Testis (tissue), 3 donors: ENCODE data around the gene TRIM7. TPM values are rescaled to one million over a fixed set of nuclear protein-coding genes. Genes with fewer than 3 reads are reported as not detected.
A peak's percentile ranks its signal among the peaks of the same experiment; 100 is the strongest.
"Not testable (repeated sequence)": the region's sequence is repeated elsewhere in the genome, so short reads cannot be mapped to it uniquely, and the experiment has no call there.

Experiments
- DNase-seq: peaks from one replicate; pipeline ENCODE4 v3.0.0-alpha.2; 2019
- H3K27ac ChIP-seq, 2 donors: fragments of 200-600 bp; sonication (generic); one replicate each; pipeline ENCODE4 v1.5.1; 2019
- H3K27me3 ChIP-seq: fragments of 200-600 bp; sonication (generic); one replicate; pipeline ENCODE4 v1.5.1; 2019
- H3K36me3 ChIP-seq: fragments of 200-600 bp; sonication (generic); one replicate; pipeline ENCODE4 v1.5.1; 2017; ENCODE audit warnings: low read depth; ENCODE audit errors: missing control alignments
- H3K4me1 ChIP-seq: fragments of 200-600 bp; sonication (generic); one replicate; pipeline ENCODE4 v1.5.1; 2019
- H3K4me3 ChIP-seq, 2 donors: fragments of 200-600 bp; sonication (generic); one replicate each; pipeline ENCODE4 v1.5.1; 2017 to 2019
- H3K9me3 ChIP-seq: fragments of 200-600 bp; sonication (generic); one replicate; pipeline ENCODE4 v1.5.1; 2017
- CTCF ChIP-seq, 3 experiments: fragments of 450-650 bp in 2 of 3; fragments of 200-600 bp in 1 of 3; sonication (generic) in 1 of 3; IDR thresholded peaks; one replicate each; pipeline ENCODE4 v1.5.1; 2016 to 2019; ENCODE audit warnings: antibody characterized with exemption in 3 of 3, mild to moderate bottlenecking in 2 of 3, moderate library complexity in 1 of 3
- POLR2A ChIP-seq: fragments of 450-650 bp; IDR thresholded peaks from one replicate; pipeline ENCODE4 v1.6.1; 2017; ENCODE audit warnings: antibody characterized with exemption, mild to moderate bottlenecking, moderate library complexity
- WGBS, 2 donors: methylation state at CpG; one replicate each; pipeline ENCODE4 v1.1.5; 2018; 5-methylcytosine and 5-hydroxymethylcytosine counted together
- intact Hi-C: fragments of 100-400 bp; cut with DNase I; formaldehyde crosslinking; loops from one replicate; pipeline ENCODE4 v1.15.1; 2023; ENCODE audit warnings: low total_unique reads
- polyA plus RNA-seq: library from polyadenylated mRNA; stranded (reverse); fragments of 350-450 nt; fragmentation: Illumina TruSeq; extraction: RNeasy Lipid Tissue Mini Kit (QIAGEN cat#74804); gene quantifications from one replicate; pipeline ENCODE4 v1.2.3, GENCODE V29; 2014; ENCODE audit warnings: low read depth, low replicate concordance; ENCODE audit not compliant: insufficient read depth
- total RNA-seq, 2 donors: library from RNA; depleted of rRNA; stranded (reverse); fragments of >200 nt; gene quantifications; one replicate each; pipeline ENCODE4 v1.2.3, GENCODE V29; 2016

The TRIM7 gene
- total and polyA plus RNA-seq, 3 donors from 2014 or later = 0.43 to 0.87 (median 0.47) TPM

DNA sequence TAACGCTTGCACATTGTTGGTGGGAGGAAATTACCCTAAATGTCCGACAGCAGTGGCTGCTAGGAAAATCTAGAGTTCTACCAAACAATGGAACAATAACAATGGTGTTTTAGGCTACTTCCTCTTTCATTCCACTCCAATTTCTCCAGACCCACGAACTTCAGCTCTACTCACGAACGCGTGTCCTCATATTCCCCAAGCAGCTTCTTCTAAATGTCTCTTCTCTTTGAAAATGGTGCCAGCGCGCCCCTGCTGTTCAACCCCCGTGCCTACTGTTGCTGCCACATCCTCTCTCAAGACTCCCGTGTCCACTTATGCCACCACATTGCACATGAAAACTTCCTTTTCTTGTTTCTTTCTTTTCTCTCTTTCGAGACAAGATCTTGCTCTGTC, 32.0 kb downstream of the TRIM7 start:
- no peaks in the 10 kb centered on the region for H3K27me3 ChIP-seq
- WGBS, 2 donors = 12 to 13% methylated on average over 11 of the region's 11 CpGs

GRCh38 chr5:181171782-181172181, 33.2 kb downstream of the TRIM7 start:
- no peak for TF ChIP-seq POLR2A
- no peak for TF ChIP-seq CTCF (IDR thresholded peaks at IDR 0.05)
- intact Hi-C loops = no loop called here
- H3K9me3 ChIP-seq = no peaks in the 10 kb centered on the region
- no peaks in the 10 kb centered on the region for H3K27me3 ChIP-seq
- no peaks in the 10 kb centered on the region for H3K4me1 ChIP-seq
- WGBS, 2 donors = 24 to 44% methylated on average over 3 of the region's 3 CpGs
- no peak overlapping the region for H3K27ac ChIP-seq
- no peaks in the 10 kb centered on the region for H3K36me3 ChIP-seq
- DNase-seq = no peak
- H3K4me3 ChIP-seq = no peak overlapping the region

More for the DNA sequence above, 32.0 kb downstream of the TRIM7 start:
- intact Hi-C loops = no loop called here
- Histone ChIP-seq H3K4me3 (no peak overlapping the region), H3K27ac (no peak overlapping the region), H3K36me3 (no peaks in the 10 kb centered on the region), H3K9me3 (no peaks in the 10 kb centered on the region), H3K4me1 (no peaks in the 10 kb centered on the region)
- TF ChIP-seq CTCF (IDR thresholded peaks at IDR 0.05) (no peak), POLR2A (no peak)
- peak; percentile 52 for DNase-seq

DNA sequence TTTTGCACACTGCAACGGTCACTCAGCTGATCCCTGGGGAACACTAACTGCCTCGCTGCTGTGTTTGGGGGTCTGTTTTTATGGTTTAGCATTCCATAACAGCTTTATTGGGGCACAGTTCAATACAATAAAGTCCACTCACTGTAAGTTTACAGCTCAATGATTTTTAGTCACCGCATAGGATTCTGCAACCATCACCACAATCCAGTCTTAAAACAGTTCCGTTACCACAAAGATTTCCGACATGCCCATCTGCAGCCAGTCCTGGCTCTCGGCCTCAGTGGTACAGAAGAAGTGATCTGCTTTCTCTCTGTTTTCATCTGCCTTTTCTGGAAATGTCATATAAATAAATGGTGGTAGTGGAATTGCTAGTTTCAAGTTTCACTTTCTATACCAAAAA, 34.0 kb downstream of the TRIM7 start:
- Histone ChIP-seq H3K4me1 (no peaks in the 10 kb centered on the region), H3K9me3 (no peaks in the 10 kb centered on the region), H3K27me3 (no peaks in the 10 kb centered on the region), H3K36me3 (no peaks in the 10 kb centered on the region), H3K4me3 (no peak overlapping the region), H3K27ac (no peak overlapping the region)
- DNase-seq = no peak
- intact Hi-C loops = no loop called here
- WGBS, 2 donors = 25 to 34% methylated on average over 6 of the region's 6 CpGs
- TF ChIP-seq CTCF (IDR thresholded peaks at IDR 0.05) (no peak), POLR2A (no peak)

DNA sequence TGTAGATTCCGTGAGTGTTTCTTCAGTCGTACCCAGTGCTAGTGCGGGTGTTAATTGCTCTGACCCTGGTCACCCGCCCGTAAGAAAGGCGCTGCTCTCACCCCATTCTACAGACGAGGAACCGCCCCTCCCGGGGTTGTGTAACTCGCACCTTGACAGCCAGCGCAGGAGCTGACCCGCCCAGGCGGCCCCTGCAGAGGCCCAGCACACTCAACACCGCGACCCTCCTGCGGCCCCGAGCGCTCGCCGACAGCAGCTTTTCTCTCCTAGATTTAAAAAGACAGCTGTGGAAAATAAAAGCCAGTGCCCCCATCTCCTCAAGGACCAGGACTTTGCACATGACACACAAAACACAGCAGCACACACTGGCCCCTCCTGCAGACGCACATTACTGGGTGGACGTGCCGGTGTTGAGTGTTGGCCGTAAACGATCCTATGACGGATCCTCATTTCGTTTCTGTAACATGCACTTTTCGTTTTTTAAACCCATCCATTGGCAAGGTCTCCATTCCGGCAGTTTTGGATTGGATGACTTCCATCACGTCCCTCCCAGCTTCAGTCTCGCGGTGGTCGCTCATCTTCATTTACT, 34.7 kb downstream of the TRIM7 start:
- no peak for DNase-seq
- no peak overlapping the region for H3K27ac ChIP-seq
- H3K27me3 ChIP-seq = no peaks in the 10 kb centered on the region
- H3K36me3 ChIP-seq = no peaks in the 10 kb centered on the region
- H3K4me3 ChIP-seq = peak overlapping the region in 1 of 2 donors; percentile 12
- no peaks in the 10 kb centered on the region for H3K4me1 ChIP-seq
- intact Hi-C loops = no loop called here
- 10 to 15% methylated on average over 27 to 33 of the region's 33 CpGs for WGBS, 2 donors
- H3K9me3 ChIP-seq = no peaks in the 10 kb centered on the region
- TF ChIP-seq CTCF (IDR thresholded peaks at IDR 0.05) (no peak), POLR2A (no peak)

DNA sequence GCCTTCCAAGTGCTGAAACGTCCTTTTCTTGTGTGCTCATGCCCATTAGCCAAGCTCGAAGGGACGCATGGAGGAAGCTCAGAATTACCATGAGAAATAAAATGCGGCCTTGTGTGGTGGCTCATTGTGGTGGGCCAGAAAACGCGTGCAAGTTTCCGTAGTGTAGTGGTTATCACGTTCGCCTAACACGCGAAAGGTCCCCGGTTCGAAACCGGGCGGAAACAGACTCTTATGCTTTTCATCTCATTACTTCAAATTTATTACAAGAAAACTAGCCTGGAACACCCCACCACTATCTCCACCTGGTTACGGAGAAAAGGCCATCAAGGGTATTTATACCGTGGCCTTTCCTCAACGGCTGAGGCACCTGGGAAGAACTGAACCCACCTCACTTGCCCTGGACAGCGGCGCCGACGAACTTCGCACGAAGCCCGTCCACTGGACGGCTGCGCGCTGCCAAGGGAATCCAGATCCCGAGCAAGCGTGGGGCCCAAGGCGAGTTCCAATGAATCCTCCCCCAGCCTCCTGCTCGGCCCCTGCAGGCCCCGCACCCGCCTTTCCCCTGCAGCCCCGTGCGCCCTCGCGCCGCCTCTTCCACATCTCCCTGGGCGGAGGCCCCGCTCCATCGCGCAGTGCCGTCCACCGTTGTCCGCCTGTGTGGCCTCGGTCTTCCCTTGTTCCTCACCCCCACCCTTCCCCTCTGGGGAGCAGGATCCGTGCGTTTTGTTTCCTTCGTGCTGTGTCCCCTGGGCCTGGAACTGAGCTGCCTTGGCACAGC, 35.3 kb downstream of the TRIM7 start:
- peak overlapping the region in 1 of 2 donors; percentile 12 for H3K4me3 ChIP-seq
- 6 to 9% methylated on average over 32 to 50 of the region's 50 CpGs for WGBS, 2 donors
- H3K4me1 ChIP-seq, H3K9me3 ChIP-seq, H3K27ac ChIP-seq, H3K36me3 ChIP-seq, H3K27me3 ChIP-seq, intact Hi-C loops: not testable (repeated sequence)
- peak; percentile 58 for DNase-seq
